Activated CD4-positive, alpha-beta T cell treated with anti-CD3 and anti-CD28 coated beads, Interleukin-2, amount 10 ng/mL, durations not matched to agents 7 days and 5 days (primary cell): ENCODE measurements around the gene ABI2. TPM values are rescaled to one million over a fixed set of nuclear protein-coding genes. Genes with fewer than 3 reads are reported as not detected.

Experiments
- CTCF ChIA-PET: fragments of 350-600 bp; sonication (Branson Sonifier 250); formaldehyde crosslinking; loops from one replicate; lab custom pipeline; 2021; ENCODE audit warnings: antibody characterized with exemption; lab: Charles Lee
- POLR2A ChIA-PET: fragments of 350-600 bp; sonication (Branson Sonifier 250); formaldehyde crosslinking; loops from one replicate; lab custom pipeline; 2021; ENCODE audit warnings: antibody characterized with exemption; lab: Charles Lee
- DNase-seq: peaks from one replicate; pipeline ENCODE4 v3.0.0-alpha.2; 2020
- H3K27ac Mint-ChIP-seq: one replicate; pipeline ENCODE4 v1.8.0; 2021; ENCODE audit warnings: mild to moderate bottlenecking, moderate library complexity, mixed read lengths
- H3K27me3 Mint-ChIP-seq: one replicate; pipeline ENCODE4 v1.8.0; 2021; ENCODE audit warnings: mixed read lengths
- H3K36me3 Mint-ChIP-seq: one replicate; pipeline ENCODE4 v1.8.0; 2021; ENCODE audit warnings: low read depth, mixed read lengths
- H3K4me1 Mint-ChIP-seq: one replicate; pipeline ENCODE4 v1.8.0; 2021; ENCODE audit warnings: mixed read lengths
- H3K4me3 Mint-ChIP-seq: one replicate; pipeline ENCODE4 v1.8.0; 2021; ENCODE audit warnings: mild to moderate bottlenecking, moderate library complexity, mixed read lengths
- H3K9me3 Mint-ChIP-seq: one replicate; pipeline ENCODE4 v1.8.0; 2021; ENCODE audit warnings: mixed read lengths
- total RNA-seq, 2 experiments: library from RNA; stranded (reverse); gene quantifications; one replicate each; pipeline ENCODE4 v1.2.3, GENCODE V29; 2021

The ABI2 gene
- total RNA-seq, 2 experiments from 2014 or later: 19.1 to 24.2 TPM

DNA sequence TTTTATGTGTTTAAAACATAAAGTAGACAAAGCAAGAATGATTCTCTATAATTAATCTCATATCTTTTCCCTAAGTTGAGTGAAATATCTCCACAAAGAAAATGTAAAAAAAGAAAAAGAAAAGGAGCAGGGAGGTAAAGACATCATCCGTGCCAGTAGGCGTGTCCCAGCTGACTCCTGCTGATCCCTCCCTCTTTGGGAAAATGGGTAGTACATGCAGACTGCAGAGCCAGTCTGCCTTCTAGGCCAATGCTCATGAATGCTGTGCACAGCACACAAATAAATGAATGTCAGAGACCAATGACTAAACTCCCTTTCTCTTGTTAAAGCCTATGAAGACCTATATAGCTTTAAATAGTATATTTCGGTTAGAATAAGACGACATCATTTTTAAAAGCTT lies 142.2 kb downstream of the ABI2 start:
- Mint-ChIP-seq H3K36me3 (no peaks in the 10 kb centered on the region), H3K27me3 (no peaks in the 10 kb centered on the region), H3K4me1 (no peaks in the 10 kb centered on the region), H3K4me3 (no peak overlapping the region), H3K9me3 (no peaks in the 10 kb centered on the region), H3K27ac (no peak overlapping the region)
- DNase-seq: no peak
- ChIA-PET POLR2A (interaction anchor here (0.6 kb wide), 1 partner anchor 25 kb away, joined by 3 read pairs; no protein-coding TSS in a partner anchor), CTCF (no interaction called here)

DNA sequence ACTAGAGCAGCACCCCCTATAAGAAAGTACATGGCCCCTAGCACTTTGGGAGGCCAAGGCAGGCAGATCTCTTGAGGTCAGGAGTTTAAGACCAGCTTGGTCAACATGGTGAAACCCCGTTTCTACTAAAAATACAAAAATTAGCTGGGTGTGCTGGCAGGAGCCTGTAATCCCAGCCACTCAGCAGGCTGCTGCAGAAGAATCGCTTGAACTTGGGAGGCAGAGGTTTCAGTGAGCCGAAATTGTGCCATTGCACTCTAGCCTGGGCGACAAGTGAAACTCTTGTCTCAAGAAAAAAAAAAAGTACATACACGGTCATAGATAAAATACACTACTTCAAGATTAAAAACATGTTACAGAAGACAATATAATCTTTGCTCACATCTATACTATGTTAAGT lies 143.1 kb downstream of the ABI2 start:
- Mint-ChIP-seq H3K27me3 (no peaks in the 10 kb centered on the region), H3K4me1 (no peaks in the 10 kb centered on the region), H3K27ac (no peak overlapping the region), H3K9me3 (no peaks in the 10 kb centered on the region), H3K36me3 (no peaks in the 10 kb centered on the region), H3K4me3 (no peak overlapping the region)
- POLR2A ChIA-PET: no interaction called here
- CTCF ChIA-PET: no interaction called here
- DNase-seq: no peak

DNA sequence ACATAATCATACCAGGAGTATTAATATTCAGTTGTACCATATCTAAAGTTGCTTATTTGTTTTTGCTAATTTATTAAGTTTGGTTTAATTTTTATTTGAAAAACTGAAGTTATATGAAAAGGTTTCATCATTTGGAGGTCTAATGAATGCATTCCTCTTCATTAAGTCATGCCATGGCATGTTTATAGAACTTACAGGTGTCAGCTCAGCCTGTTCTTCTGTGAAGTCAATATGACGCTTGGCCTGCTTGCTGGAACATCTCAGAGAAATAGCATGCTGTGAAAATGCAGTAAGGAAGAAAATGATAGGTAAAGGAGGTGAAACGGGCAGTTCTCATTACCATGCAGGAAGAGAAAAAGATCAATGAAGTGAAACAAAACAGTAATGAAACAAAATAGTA lies 148.7 kb downstream of the ABI2 start:
- DNase-seq: no peak
- no peaks in the 10 kb centered on the region for H3K36me3 Mint-ChIP-seq
- ChIA-PET POLR2A (interaction anchor here (0.6 kb wide), 1 partner anchor 308 kb away, joined by 3 read pairs; no protein-coding TSS in a partner anchor), CTCF (no interaction called here)
- H3K27me3 Mint-ChIP-seq: no peaks in the 10 kb centered on the region
- H3K27ac Mint-ChIP-seq: no peak overlapping the region
- H3K9me3 Mint-ChIP-seq: no peaks in the 10 kb centered on the region
- H3K4me1 Mint-ChIP-seq: no peaks in the 10 kb centered on the region
- no peak overlapping the region for H3K4me3 Mint-ChIP-seq

DNA sequence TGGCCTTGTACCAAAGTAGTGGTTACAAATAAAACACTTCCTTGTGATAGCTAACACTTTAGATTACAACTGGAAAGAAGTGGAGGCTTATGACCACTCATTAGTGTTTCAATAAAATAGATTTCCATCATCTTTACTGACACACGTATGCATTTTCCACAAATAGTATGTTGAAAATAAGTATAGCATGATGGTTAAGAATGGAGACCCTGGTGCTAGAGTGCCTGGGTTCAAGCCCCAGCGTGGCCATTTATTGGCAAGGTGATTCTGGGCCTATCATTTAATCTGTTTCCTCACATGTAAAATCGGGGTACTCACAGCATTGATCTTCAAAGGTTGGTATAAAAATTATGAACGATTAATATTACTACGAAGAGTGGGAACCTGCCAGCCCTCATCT lies 152.4 kb downstream of the ABI2 start:
- DNase-seq: no peak
- POLR2A ChIA-PET: no interaction called here
- Mint-ChIP-seq H3K4me1 (peaks cover 7% of the 10 kb centered on the region), H3K36me3 (no peaks in the 10 kb centered on the region), H3K4me3 (no peak overlapping the region), H3K27ac (no peak overlapping the region), H3K27me3 (no peaks in the 10 kb centered on the region), H3K9me3 (no peaks in the 10 kb centered on the region)
- CTCF ChIA-PET: interaction anchor here (1.0 to 2.4 kb wide), 2 partner anchors 18 to 335 kb away, joined by 3 to 13 read pairs; no protein-coding TSS in a partner anchor

DNA sequence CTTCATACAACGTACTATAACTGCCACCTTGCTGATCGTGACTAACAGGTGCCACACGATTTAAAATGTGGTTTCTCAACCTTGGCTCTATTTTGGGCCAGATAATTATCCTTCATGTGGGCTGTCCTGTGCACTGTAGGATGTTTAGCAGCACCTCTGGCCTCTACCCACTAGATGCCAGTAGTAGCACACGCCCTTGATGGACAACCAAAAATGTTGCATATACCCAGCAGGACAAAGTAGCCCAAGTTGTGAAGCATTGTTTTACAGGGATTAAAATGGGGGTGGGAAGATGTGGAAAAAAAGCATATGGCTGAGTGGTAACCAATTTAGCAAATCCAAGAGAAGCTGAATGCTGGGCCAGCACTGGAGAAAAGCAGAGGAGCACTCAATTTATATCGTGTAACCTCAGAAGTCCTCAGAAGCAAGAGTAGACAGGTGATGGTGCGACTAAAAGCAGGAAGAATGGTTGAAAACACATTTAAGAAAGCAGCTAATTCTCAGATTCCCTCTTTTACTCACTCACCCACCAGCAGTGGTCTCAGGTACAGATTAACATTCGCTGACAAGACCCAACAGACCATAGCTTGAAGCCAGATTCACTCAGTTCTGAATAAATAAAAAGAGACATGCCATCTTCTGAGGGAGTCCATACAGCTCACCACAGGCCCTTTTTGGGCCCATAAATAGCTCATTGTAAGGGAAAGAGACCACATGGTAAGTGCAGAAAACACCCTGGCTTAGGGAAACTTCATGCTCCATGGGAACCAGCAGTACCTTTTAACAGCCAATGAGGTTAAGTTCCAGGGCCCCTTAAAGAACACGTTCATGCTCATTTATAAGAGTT lies 156.3 kb downstream of the ABI2 start:
- Mint-ChIP-seq H3K36me3 (no peaks in the 10 kb centered on the region), H3K9me3 (no peaks in the 10 kb centered on the region), H3K27ac (no peak overlapping the region), H3K4me3 (no peak overlapping the region), H3K27me3 (no peaks in the 10 kb centered on the region), H3K4me1 (peaks cover 7% of the 10 kb centered on the region)
- ChIA-PET POLR2A (no interaction called here), CTCF (interaction anchor here (0.7 to 2.7 kb wide), 5 partner anchors 9 to 330 kb away, joined by 3 to 14 read pairs (median 3); no protein-coding TSS in a partner anchor)
- peak; percentile 61 for DNase-seq

DNA sequence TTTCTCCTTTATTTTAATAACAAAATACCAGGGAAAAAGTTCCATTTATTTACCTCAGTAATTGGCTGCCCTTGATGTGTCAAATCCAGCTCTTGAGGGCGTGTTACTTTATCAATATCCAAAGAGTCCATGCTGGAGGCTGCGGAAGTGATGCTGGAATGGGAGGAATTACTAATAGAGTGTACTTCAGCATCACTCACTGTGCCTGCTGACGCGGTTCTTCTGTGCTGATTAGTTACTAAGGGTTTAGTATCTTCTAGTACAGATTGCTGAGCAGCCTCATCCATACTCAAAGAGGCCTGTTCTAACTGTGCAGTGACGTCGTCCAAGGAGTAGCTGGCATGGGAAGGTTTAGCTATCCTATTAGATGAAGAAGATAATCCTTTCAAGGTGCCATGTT lies 161.3 kb downstream of the ABI2 start:
- H3K4me3 Mint-ChIP-seq: no peak overlapping the region
- no peaks in the 10 kb centered on the region for H3K36me3 Mint-ChIP-seq
- ChIA-PET POLR2A (no interaction called here), CTCF (interaction anchor here (0.8 to 0.9 kb wide), 2 partner anchors 25 to 35 kb away, joined by 3 read pairs; no protein-coding TSS in a partner anchor)
- H3K9me3 Mint-ChIP-seq: no peaks in the 10 kb centered on the region
- no peak for DNase-seq
- H3K27me3 Mint-ChIP-seq: no peaks in the 10 kb centered on the region
- peaks cover 17% of the 10 kb centered on the region for H3K4me1 Mint-ChIP-seq
- H3K27ac Mint-ChIP-seq: no peak overlapping the region

DNA sequence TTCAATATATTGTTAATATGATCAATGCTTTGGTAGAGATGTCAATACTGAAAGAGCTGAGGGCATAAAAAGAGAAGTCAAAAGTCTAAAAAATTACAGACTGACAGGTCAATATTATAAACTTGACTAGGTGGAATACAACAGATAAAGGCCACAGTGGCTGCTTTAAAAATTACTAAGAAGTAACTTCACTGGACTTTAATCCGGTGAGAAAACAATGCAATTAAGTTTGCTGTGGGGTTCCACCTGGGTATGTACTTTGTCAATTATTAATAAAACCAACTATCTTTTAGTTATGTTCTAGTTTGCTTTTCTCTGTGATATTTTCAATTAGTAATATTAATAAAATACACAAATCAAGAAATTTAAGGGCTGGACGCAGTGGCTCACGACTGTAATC lies 162.2 kb downstream of the ABI2 start:
- no peak for DNase-seq
- POLR2A ChIA-PET: no interaction called here
- Mint-ChIP-seq H3K9me3 (no peaks in the 10 kb centered on the region), H3K4me1 (peaks cover 15% of the 10 kb centered on the region), H3K27me3 (no peaks in the 10 kb centered on the region), H3K4me3 (no peak overlapping the region), H3K36me3 (no peaks in the 10 kb centered on the region), H3K27ac (no peak overlapping the region)
- CTCF ChIA-PET: interaction anchor here (0.7 to 0.9 kb wide), 2 partner anchors 24 to 258 kb away, joined by 3 to 4 read pairs; no protein-coding TSS in a partner anchor

DNA sequence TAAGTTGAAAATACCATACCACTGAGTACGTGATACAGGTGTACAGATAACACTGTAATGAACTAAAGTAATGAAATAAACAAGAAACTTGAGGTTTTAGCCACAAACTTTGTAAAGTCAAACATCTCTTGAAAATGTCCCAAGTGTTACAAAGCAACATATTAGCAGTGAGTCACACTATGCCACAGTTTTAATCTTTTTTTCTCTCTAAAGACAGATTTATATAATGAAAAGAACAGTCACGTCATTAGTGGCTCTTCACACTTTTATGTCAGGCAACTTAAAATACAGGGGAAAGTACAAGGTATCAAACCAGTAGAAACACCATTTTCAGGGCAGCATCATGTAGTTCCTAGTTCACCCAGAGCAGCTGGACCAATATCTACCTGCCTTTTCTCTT lies 164.8 kb downstream of the ABI2 start:
- H3K36me3 Mint-ChIP-seq: no peaks in the 10 kb centered on the region
- H3K27ac Mint-ChIP-seq: no peak overlapping the region
- H3K4me3 Mint-ChIP-seq: no peak overlapping the region
- POLR2A ChIA-PET: no interaction called here
- H3K27me3 Mint-ChIP-seq: no peaks in the 10 kb centered on the region
- CTCF ChIA-PET: interaction anchor here (1.0 kb wide), 1 partner anchor 8 kb away, joined by 3 read pairs; no protein-coding TSS in a partner anchor
- DNase-seq: no peak
- H3K9me3 Mint-ChIP-seq: no peaks in the 10 kb centered on the region
- H3K4me1 Mint-ChIP-seq: peaks cover 15% of the 10 kb centered on the region

Other genes starting within 250 kb of the ABI2 start
- gene CYP20A1, start 89.4 kb upstream of the ABI2 start, total RNA-seq: 10 to 100 TPM; 27.1 to 29.3 TPM
- 1 to 10 TPM; 1.7 to 2.1 TPM for gene RAPH1, start 206.9 kb downstream of the ABI2 start, total RNA-seq